T47D (cell line): ENCODE data around the gene CEP164.

Experiments
- DNase-seq, 2 experiments: peaks; one replicate each; pipeline versions ENCODE4 v3.0.0 to v3.0.0-alpha.2; 2011 to 2012; ENCODE audit warnings: low read depth in 1 of 2, low spot score in 1 of 2
- JUND ChIP-seq: IDR thresholded peaks from 2 replicates; pipeline ENCODE4 v1.6.1; 2012; ENCODE audit warnings: low read depth
- in situ Hi-C: cut with HindIII; loops from 2 replicates; pipeline ENCODE4 v1.10.0; 2016; ENCODE audit warnings: low sequenced_read_pairs, low pct_unique_long_range_greater_than_20kb

Gene CEP164

DNA sequence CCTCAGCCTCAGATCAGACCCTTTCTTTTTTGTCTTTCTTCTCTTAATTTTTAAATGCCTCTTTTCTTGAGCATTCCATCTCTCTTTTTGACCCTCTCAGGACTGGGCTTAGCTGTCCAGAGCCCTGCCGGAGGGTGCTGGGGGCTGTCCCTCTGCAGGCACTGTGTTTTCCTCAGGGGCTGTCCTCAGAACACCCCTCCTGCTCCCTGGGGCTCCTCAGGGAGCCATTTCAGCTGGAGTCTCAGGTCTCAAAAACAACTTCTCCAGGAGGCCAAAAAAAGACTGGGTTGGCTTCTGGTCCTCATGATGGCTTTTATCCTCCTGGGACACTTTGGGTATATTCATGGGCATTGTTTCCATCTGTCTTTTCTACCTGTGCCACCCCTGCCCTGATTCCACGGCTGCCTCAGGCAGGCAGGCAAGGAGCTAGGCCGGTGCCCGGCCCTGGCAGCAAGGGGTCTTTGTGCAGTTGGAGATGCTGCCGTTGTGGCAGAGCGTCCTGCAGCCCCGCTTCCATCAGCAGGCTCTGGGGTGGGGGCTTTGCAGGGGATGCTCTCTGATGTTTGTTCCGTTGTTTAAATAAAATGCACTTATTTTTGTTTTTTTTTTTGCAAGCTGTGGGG is 85.1 kb downstream of the CEP164 start:
- no peak for DNase-seq
- TF ChIP-seq JUND: no peak
- in situ Hi-C loops: no loop called here

DNA sequence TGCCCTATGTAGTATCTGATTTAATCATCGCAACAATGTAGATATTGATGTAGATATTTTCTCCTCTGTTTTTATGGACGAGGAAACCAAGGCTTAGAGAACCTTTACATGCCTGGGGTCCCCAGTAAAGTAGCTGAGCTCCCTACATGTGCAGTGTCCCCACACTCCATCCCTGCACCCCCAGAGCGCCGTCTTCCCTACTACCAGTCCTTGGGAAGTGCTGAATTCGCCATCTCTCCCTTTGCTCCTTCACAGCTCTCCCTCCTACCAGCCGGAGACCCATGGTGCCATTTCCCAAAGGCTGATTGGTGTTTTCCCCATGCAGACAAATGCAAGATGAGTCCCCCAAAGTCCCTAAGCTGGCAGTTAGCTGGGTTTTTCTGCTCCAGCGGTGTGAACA is 86.0 kb downstream of the CEP164 start:
- TF ChIP-seq JUND: no peak
- no peak for DNase-seq
- in situ Hi-C loops: no loop called here

DNA sequence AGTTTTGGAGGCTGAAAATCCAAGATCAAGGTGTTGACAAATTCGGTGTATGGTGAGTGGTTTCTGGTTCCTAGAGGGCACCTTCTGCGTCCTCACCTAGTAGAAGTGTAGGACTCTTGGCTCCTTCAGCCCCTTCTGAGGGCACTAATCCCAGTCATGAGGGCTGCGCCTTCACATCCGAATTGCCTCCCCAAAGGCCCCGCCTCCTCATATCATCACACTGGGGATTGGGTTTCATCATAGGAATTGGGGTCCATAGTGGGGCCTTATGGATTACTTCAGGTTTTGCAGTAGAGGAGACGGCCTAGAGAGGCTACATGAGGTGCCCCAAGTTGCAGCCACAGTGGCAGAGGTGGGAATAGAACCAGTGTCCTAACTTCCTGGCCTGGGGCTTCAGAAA is 87.1 kb downstream of the CEP164 start:
- no peak for DNase-seq

DNA sequence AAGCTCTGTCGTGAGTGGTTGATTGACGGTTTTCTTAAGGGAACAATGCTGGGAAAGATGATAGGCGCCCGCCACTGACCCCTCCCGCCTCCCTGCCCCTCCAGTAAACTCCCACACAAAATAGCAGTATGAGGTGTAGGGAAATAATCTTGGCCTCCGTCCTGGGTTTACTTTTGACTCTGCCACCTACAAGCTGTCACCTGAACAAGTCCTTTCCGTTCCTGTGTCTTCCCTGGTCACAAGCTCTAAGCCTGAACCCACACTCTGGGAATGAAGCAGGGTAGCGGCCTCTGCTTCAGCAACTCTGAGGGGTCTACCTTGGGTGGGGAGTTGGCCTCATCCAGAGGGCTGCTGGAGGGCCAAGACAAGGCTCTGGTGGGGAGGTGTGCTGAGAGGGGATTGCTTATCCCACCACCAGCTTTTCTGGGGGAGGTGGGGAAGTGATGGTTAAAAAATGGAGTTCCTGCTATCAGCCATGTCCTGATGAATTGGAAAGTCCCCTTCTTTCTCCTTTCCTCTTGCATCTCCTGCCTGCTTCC is 87.8 kb downstream of the CEP164 start:
- in situ Hi-C loops: no loop called here
- no peak for DNase-seq

More for the DNA sequence above, 87.1 kb downstream of the CEP164 start:
- in situ Hi-C loops: no loop called here
- no peak for TF ChIP-seq JUND

DNA sequence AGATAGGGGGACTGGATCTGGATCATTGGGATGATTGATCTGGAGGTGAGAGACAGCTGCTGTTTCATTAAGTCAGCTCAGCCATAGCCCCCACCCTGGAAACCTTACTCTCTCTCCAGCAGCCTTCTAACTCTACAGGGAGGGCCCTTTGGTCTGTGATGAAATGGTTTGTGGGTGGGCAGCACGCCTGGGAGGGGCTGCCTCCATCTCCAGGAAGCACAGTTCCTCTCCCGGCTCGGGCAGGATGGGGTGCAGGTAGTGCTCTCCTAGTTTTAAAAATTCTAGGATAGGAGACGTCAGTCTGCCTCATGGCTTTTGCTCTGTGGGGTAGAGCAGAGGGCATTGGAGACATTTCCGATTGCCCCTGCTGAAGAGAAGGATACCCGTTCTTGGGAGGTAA is 89.7 kb downstream of the CEP164 start:
- TF ChIP-seq JUND: no peak
- DNase-seq: no peak
- in situ Hi-C loops: no loop called here

More for the DNA sequence above, 87.8 kb downstream of the CEP164 start:
- TF ChIP-seq JUND: no peak

DNA sequence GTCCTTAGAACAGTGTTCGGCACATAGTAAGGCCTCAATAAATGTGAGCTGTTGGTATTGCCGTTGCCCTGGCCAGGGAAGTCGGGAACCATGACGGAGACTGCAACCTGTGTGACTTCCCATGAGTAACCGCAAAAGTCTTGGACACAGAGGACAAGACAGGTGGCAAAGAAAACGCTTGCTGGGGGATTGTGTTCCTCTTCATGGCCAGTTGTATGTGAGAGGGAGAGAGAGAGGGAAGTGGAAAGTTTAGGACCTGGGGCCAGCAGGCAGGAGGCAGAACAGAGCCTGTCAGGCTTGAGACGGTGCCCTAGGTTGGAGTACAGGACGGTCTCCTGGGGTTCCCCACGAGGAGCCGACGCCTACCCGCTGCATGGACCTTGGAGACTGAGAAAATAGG is 90.2 kb downstream of the CEP164 start:
- no peak for DNase-seq
- in situ Hi-C loops: no loop called here
- TF ChIP-seq JUND: no peak

DNA sequence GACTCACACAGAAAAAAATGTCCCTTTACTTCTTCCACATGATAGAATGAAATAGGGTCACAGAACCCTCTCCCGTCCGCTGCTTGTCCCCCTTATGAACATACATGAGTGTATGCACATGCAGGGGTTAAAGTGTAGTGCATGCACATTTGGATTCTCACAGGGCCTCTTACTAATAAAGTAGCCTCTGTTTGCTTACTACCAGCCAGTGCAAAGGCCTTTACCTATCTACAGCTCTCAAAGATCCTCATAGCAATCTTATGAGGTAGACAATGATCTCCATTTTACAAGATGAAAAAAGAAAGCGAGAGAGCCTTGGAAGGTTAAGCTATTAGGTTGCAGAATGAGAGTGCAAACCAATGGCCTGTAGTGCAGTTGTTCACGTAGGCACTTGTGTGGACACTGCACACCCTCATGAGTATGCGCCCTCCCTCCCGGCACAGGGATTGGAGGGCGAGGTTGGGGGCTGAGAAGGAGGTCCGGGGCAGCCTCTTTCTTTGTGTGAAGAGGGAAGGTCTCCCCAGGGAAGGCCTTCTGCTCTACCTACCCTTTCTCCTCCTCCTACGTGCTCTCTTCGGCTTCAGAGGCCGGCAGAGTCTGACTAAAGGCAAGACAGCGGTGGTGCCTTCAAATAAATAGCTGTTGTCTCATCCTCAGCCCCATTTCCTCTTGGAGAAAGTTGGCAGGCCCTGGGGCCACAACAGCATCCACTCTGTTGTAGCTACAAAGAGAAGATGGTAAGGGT is 91.3 kb downstream of the CEP164 start:
- in situ Hi-C loops: no loop called here
- no peak for TF ChIP-seq JUND
- DNase-seq: no peak

DNA sequence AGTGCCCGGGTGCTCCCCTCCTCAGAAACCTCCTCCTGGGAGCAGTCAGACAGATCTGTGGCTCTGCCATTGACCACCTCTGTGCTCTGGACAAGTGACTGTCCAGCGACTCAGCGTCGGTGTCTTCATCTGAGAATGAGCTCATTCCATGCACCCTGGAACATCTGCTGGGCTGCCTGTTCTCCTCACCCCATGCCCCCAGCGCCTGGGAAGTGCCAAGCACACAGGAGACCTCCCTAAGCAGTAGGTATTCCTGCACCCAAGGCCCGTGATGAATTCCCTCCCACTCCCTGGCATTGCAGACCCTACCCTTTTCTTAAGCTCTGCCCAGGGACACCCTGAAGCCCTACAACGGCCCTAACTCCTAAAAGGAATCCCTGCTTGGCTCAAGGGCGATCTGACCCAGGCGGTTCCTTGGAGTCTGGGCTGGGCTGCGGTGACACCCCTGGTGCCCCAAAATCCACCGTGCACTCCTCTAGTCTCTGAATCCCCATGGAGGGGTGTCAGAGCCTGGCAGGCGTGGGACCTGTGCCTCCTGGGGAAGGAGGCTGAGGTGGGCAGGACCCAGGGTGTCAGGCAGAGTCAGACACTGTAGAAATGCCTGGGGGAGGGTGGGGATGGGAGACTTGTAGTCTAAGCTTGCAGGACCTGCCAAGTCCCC is 92.0 kb downstream of the CEP164 start:
- DNase-seq: no peak
- no peak for TF ChIP-seq JUND
- in situ Hi-C loops: no loop called here

DNA sequence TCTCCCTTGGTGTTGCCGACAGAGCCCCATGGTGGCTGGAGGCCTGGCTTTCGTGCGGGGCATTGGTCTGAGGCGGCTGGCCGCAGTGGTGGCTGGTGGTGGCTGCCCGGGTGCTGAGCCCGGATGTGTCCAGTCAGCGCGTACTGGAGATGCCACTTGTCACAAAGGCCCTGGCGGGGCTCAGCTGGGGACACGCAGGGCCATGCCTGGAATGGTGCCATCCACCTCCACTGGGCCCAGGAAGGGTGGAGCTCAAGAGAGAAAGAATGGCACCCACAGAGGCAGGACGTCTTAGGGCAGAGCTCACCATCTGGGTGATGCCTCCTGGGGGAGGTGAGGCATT is 92.5 kb downstream of the CEP164 start:
- no peak for TF ChIP-seq JUND
- DNase-seq: no peak
- in situ Hi-C loops: no loop called here

DNA sequence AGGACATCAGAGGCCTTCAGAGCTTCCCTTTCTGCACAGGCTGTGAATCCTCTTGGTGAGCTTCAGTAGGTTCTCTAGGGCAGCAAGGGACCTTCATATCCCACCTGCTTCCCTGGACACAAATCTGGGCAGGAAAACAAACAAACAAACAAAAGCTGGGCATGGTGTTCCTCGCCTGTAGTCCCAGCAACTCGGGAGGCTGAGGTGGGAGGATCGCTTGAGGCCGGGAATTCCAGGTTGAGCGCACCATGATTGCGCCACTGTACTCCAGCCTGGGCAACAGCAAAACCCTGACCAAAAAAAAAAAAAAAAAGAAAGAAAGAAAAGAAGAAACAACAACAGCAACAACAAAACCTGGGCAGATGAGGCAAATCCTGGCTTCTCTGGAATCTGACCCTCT is 92.9 kb downstream of the CEP164 start:
- TF ChIP-seq JUND: no peak
- no peak for DNase-seq
- in situ Hi-C loops: no loop called here

DNA sequence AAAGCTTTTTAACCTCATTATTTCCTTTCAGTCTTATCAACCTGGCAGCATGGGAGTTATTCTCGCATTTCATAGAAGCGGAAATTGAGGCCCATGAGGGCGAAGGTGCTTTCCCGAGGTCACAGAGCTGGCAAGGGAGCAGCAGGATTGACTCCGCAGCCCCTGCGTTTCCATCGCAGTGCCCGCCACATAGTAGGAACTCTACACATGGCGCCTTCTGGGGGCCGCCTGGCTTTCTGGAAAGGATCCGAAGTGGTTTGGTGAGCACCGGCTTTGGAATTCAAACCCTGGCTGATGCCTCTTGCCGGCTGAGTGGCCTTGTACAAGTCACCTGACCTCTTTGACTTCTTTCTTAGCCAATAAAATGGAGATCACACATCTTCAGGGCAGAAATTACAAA is 93.4 kb downstream of the CEP164 start:
- DNase-seq: no peak
- in situ Hi-C loops: no loop called here
- TF ChIP-seq JUND: no peak

DNA sequence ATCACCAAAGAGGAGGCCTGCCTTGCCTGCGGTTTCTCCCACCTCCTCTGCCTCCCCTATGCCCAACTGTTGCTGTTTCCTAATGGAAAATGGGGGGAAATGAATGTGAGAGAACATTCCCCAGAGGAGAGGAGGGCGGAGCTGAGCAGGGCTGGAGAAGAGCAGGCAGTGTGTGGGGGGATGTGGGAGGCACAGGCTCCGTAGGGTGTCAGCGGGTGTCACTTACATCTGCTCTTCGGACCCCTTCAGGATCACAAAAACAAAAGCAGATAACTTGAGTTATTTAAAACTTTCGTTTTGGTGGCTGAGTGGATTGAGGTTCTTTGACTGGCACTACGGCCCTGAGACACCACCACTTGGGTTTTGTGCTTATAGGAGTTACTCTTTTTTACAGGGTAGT is 93.8 kb downstream of the CEP164 start:
- no peak for DNase-seq
- no peak for TF ChIP-seq JUND
- in situ Hi-C loops: no loop called here

DNA sequence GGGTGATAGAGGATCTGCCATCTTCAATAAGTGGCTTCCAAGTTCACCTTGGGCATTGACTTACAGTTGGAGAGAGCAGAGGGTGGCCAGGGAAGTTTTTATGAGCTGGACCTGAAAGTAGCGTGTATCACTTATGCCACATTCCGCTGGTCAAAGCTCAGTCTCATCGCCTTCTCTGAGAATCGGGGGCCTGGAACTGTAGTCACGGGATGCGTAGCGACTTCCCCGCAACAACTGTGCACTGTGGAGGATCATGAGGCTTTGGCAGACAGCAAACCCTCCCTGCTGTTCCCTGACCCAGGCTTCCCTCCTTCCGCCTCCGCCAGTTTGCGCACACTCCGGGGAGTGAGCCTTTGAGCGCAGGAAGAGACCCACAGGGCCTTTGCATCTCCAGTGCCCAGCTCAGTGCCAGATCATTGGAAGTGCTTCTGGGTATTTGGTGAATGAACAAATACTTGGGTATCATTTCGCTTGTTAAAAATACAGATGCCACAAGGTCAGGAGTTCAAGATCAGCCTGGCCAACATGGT is 95.5 kb downstream of the CEP164 start:
- no peak for TF ChIP-seq JUND
- in situ Hi-C loops: no loop called here
- no peak for DNase-seq
